IMR-90 (cell line): Measurements from ENCODE around the gene C6orf47.

Source experiments
- RFX5 ChIP-seq: IDR thresholded peaks from 2 replicates; pipeline ENCODE4 v1.8.0; 2012; ENCODE audit warnings: low read depth, mild to moderate bottlenecking, low read length, moderate library complexity
- TF ChIP-seq, protein P1 (sequence below): conservative IDR thresholded peaks from 2 replicates; pipeline ENCODE4 v1.5.1; 2012; ENCODE audit warnings: mild to moderate bottlenecking, low read depth, low read length, improper control_type of control experiment

DNA sequence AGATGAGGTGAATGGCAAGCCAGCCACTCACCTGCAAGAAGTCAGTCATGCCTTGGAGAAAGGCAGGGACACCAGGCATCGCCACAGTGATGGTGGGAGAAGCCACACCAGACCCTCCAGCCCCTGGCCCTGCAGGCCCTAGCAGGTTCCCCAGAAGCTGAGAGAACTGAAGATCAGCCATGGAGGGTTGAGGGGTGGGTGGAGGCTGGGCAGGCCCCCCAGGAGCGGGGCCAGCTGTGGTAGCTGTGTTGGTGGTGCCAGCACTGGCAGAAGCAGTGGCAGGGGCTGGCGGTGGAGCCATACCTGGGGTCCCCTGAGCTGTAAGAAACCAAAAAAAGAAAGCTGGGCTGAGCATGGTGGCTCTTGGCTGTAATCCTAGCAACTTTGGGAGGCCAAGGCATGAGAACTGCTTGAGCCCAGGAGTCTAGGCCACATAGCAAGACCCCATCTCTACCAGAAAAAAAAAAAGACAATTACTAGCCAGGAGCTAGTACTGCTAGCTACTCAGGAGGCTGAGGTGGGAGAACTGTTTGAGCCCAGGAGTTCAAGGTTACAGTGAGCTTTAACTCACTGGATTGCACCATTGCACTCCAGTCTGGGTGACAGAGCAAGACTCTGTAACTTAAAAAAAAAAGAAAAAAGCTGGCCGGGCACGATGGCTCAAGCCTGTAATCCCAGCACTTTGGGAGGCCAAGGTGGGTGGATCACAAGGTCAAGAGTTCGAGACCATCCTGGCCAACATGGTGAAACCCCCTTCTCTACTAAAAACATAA lies 17.6 kb downstream of the C6orf47 start:
- TF ChIP-seq RFX5 = no peak
- TF ChIP-seq, protein P1, sequence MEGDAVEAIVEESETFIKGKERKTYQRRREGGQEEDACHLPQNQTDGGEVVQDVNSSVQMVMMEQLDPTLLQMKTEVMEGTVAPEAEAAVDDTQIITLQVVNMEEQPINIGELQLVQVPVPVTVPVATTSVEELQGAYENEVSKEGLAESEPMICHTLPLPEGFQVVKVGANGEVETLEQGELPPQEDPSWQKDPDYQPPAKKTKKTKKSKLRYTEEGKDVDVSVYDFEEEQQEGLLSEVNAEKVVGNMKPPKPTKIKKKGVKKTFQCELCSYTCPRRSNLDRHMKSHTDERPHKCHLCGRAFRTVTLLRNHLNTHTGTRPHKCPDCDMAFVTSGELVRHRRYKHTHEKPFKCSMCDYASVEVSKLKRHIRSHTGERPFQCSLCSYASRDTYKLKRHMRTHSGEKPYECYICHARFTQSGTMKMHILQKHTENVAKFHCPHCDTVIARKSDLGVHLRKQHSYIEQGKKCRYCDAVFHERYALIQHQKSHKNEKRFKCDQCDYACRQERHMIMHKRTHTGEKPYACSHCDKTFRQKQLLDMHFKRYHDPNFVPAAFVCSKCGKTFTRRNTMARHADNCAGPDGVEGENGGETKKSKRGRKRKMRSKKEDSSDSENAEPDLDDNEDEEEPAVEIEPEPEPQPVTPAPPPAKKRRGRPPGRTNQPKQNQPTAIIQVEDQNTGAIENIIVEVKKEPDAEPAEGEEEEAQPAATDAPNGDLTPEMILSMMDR = no peak
